Measurements from ENCODE around the gene PARD3B.

DNA sequence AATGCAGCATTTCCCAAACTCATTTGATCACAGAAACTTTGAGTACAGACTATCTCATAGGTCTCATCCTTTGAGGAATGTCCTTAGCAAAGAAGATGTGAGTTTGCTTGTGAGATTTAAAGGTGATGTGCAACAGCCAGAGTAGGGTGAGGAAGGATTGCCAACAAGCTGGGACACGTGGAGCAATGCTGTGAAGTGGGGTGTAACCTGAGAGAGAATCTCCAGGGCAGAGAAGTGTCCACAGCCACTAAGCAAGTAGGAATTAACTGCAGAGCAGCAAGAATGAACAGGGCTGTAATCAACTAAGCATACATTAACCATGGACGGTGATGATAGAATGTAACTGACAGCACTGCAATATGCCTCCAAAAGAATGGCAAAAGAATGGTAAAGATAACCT, 667.1 kb downstream of the PARD3B start:
- TF ChIP-seq EZH2 (optimal IDR thresholded peaks at IDR 0.05; ENCODE audit: low read depth, low read length) (no peak), EZH2phosphoT487 (IDR thresholded peaks at IDR 0.05; ENCODE audit: low read length) (no peak)
- TF ChIP-seq, protein P1, sequence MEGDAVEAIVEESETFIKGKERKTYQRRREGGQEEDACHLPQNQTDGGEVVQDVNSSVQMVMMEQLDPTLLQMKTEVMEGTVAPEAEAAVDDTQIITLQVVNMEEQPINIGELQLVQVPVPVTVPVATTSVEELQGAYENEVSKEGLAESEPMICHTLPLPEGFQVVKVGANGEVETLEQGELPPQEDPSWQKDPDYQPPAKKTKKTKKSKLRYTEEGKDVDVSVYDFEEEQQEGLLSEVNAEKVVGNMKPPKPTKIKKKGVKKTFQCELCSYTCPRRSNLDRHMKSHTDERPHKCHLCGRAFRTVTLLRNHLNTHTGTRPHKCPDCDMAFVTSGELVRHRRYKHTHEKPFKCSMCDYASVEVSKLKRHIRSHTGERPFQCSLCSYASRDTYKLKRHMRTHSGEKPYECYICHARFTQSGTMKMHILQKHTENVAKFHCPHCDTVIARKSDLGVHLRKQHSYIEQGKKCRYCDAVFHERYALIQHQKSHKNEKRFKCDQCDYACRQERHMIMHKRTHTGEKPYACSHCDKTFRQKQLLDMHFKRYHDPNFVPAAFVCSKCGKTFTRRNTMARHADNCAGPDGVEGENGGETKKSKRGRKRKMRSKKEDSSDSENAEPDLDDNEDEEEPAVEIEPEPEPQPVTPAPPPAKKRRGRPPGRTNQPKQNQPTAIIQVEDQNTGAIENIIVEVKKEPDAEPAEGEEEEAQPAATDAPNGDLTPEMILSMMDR (IDR thresholded peaks at IDR 0.05; ENCODE audit: low read length), result no peak

Measured in MM.1S (cell line).